Central memory CD8-positive, alpha-beta T cell (primary cell): ENCODE data around the gene KLHL29.

Experiments used
- ATAC-seq: fragments of 150-1000 bp; cut with Tn5 transposase; replicated peaks from 2 replicates; pipeline ENCODE4 v1.10.0; 2022; ENCODE audit warnings: mild to moderate bottlenecking, moderate FRiP score, moderate number of reproducible peaks; ENCODE audit not compliant: poor library complexity, severe bottlenecking; ENCODE audit errors: extremely low read depth
- DNase-seq, 2 donors: peaks; one replicate each; pipeline ENCODE4 v3.0.0; 2021; ENCODE audit warnings: low spot score in 2 of 2
- H3K27ac Mint-ChIP-seq: one replicate; pipeline ENCODE4 v1.8.0; 2022; ENCODE audit warnings: low read depth, mild to moderate bottlenecking, moderate library complexity, mixed read lengths
- H3K27me3 Mint-ChIP-seq: one replicate; pipeline ENCODE4 v1.8.0; 2022; ENCODE audit warnings: mixed read lengths
- H3K36me3 Mint-ChIP-seq: one replicate; pipeline ENCODE4 v1.8.0; 2022; ENCODE audit warnings: mild to moderate bottlenecking, moderate library complexity, mixed read lengths; ENCODE audit not compliant: insufficient read depth
- H3K4me1 Mint-ChIP-seq: one replicate; pipeline ENCODE4 v1.8.0; 2022; ENCODE audit warnings: mixed read lengths
- H3K4me3 Mint-ChIP-seq: one replicate; pipeline ENCODE4 v1.8.0; 2022; ENCODE audit warnings: mild to moderate bottlenecking, moderate library complexity, mixed read lengths
- H3K9me3 Mint-ChIP-seq: one replicate; pipeline ENCODE4 v1.8.0; 2022; ENCODE audit warnings: mixed read lengths

KLHL29 gene

GRCh38 chr2:23599667-23600066 is 214.7 kb downstream of the KLHL29 start:
- Mint-ChIP-seq H3K9me3 (no peaks in the 10 kb centered on the region), H3K27ac (no peak overlapping the region)

DNA sequence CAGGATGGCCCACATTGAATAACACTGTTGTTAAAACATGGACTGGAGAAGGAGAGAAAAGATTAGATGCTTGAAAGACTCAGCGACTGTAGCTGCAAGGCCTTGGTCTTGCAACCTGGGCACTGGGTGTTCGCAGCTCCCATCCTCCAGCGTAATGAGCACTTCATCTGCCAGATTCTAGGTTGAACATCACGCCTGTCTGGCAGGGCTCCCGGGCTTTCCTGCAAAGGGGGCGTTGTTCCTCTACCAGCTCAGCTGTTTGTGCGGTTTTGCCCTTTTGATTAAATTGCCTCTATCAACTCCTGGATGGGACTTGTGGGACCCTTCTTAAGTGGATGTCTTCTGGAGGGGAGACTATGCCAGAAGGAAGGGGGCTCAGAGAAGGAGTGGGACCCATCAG is 215.4 kb downstream of the KLHL29 start:
- Mint-ChIP-seq H3K27ac (no peak overlapping the region), H3K9me3 (no peaks in the 10 kb centered on the region)

More at GRCh38 chr2:23599667-23600066, 214.7 kb downstream of the KLHL29 start:
- no peaks in the 10 kb centered on the region for H3K36me3 Mint-ChIP-seq
- DNase-seq (no peak), ATAC-seq (no peak)
- H3K4me1 Mint-ChIP-seq, result no peaks in the 10 kb centered on the region
- H3K4me3 Mint-ChIP-seq, result no peak overlapping the region
- H3K27me3 Mint-ChIP-seq, result peaks cover 34% of the 10 kb centered on the region

DNA sequence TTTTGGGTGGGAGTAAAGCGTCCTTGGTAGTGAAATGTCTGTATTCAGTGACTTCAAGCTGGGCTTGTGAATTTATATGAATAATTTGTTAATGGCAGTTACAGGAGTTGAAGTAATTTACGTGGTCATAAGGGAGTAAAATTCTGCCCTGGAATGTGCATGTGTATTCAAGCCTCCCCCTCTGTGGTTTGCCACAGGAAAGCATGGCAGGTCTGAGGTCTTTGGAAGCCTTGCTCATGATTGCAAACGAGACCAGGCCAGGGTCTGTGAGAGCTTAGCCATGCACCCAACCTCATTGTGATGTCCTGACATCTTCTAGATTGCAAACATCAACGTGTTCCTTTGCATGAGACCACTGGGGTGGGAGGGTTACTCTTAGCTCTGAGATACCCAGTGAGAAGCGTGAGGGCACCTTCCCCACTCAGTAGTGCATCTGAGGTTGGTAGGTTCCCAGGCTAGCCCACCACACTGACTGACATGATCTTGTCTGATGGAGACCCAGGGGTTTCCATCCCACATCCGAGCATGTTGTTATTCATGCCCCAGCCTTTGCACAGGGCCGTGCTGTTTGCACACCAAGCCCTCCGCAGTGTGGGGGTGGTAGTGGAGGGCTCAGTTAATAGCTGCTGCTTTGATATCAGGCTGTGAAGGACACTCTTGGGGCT is 216.5 kb downstream of the KLHL29 start:
- Mint-ChIP-seq H3K9me3 (peaks cover 8% of the 10 kb centered on the region), H3K27me3 (peaks cover 22% of the 10 kb centered on the region), H3K27ac (no peak overlapping the region), H3K4me3 (no peak overlapping the region), H3K4me1 (no peaks in the 10 kb centered on the region), H3K36me3 (no peaks in the 10 kb centered on the region)
- no peak for DNase-seq
- no peak for ATAC-seq

More for the DNA sequence above, 215.4 kb downstream of the KLHL29 start:
- DNase-seq, result no peak
- Mint-ChIP-seq H3K4me3 (no peak overlapping the region), H3K4me1 (no peaks in the 10 kb centered on the region), H3K36me3 (no peaks in the 10 kb centered on the region), H3K27me3 (peaks cover 28% of the 10 kb centered on the region)
- no peak for ATAC-seq

DNA sequence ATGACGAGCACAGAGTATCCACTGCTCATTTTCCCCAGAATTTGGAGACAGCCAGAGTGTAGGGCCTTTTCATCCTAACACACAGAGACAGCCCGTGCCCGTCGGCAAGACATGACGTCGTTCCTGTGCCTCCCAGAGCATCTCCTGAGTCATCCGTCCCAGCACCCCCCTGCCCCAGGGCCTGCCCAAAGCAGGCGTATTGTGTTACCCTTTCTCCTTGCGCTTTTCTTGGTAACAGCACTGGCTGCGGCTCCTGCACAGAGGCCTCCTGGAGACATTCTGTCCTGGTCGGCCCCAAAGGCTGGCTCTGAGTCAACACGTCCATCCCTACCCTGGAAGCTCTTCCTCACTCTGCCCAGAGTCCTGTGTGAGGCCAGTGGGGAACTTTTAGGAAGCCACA is 217.1 kb downstream of the KLHL29 start:
- peaks cover 22% of the 10 kb centered on the region for H3K27me3 Mint-ChIP-seq
- ATAC-seq (no peak), DNase-seq (no peak)
- no peak overlapping the region for H3K4me3 Mint-ChIP-seq
- no peaks in the 10 kb centered on the region for H3K4me1 Mint-ChIP-seq
- H3K36me3 Mint-ChIP-seq, result no peaks in the 10 kb centered on the region
- peaks cover 9% of the 10 kb centered on the region for H3K9me3 Mint-ChIP-seq
- H3K27ac Mint-ChIP-seq, result no peak overlapping the region

- no peak overlapping the region for H3K4me3 Mint-ChIP-seq
- no peak for DNase-seq
- peaks cover 28% of the 10 kb centered on the region for H3K27me3 Mint-ChIP-seq
- H3K27ac Mint-ChIP-seq, result no peak overlapping the region
- H3K4me1 Mint-ChIP-seq, result no peaks in the 10 kb centered on the region
- H3K36me3 Mint-ChIP-seq, result no peaks in the 10 kb centered on the region
- peaks cover 9% of the 10 kb centered on the region for H3K9me3 Mint-ChIP-seq
- no peak for ATAC-seq
Observed at GRCh38 chr2:23603156-23603555, 218.2 kb downstream of the KLHL29 start.

GRCh38 chr2:23603581-23603980 is 218.6 kb downstream of the KLHL29 start:
- no peak for DNase-seq
- Mint-ChIP-seq H3K9me3 (peaks cover 9% of the 10 kb centered on the region), H3K4me3 (no peak overlapping the region), H3K27me3 (peaks cover 32% of the 10 kb centered on the region), H3K36me3 (no peaks in the 10 kb centered on the region), H3K27ac (no peak overlapping the region), H3K4me1 (no peaks in the 10 kb centered on the region)
- no peak for ATAC-seq

GRCh38 chr2:23604731-23605130 is 219.8 kb downstream of the KLHL29 start:
- DNase-seq (no peak), ATAC-seq (no peak)
- Mint-ChIP-seq H3K9me3 (peaks cover 9% of the 10 kb centered on the region), H3K4me1 (no peaks in the 10 kb centered on the region), H3K36me3 (no peaks in the 10 kb centered on the region), H3K27me3 (peaks cover 43% of the 10 kb centered on the region), H3K4me3 (no peak overlapping the region), H3K27ac (no peak overlapping the region)

DNA sequence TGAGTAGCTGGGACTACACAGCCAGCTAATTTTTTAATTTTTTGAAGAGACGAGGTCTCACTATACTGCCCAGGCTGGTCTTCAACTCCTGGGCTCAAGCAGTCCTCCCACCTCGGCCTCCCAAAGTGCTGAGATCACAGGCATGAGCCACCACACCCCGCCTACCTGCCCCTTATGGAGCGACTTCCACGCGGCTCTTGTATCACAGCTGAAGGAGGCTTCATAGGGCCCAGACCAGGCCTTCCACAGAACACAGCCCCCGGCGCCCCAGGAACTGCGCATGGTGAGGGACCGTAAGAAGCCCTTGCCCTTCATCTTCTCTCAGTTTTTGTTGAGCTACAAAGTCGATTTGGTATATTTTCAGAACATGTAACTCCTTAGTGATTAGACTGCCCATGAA is 220.3 kb downstream of the KLHL29 start:
- ATAC-seq, result no peak
- H3K4me1 Mint-ChIP-seq, result no peaks in the 10 kb centered on the region
- peaks cover 43% of the 10 kb centered on the region for H3K27me3 Mint-ChIP-seq
- no peak for DNase-seq
- no peaks in the 10 kb centered on the region for H3K36me3 Mint-ChIP-seq
- no peak overlapping the region for H3K4me3 Mint-ChIP-seq
- H3K27ac Mint-ChIP-seq, result no peak overlapping the region
- H3K9me3 Mint-ChIP-seq, result peaks cover 9% of the 10 kb centered on the region

- H3K4me1 Mint-ChIP-seq, result no peaks in the 10 kb centered on the region
- H3K9me3 Mint-ChIP-seq, result peaks cover 9% of the 10 kb centered on the region
- H3K4me3 Mint-ChIP-seq, result no peak overlapping the region
- DNase-seq, result no peak
- H3K36me3 Mint-ChIP-seq, result no peaks in the 10 kb centered on the region
- no peak for ATAC-seq
- H3K27ac Mint-ChIP-seq, result no peak overlapping the region
- H3K27me3 Mint-ChIP-seq, result peaks cover 44% of the 10 kb centered on the region
Observed at GRCh38 chr2:23606196-23606595, 221.2 kb downstream of the KLHL29 start.

GRCh38 chr2:23606968-23607367 is 222.0 kb downstream of the KLHL29 start:
- Mint-ChIP-seq H3K36me3 (no peaks in the 10 kb centered on the region), H3K4me3 (no peak overlapping the region), H3K27me3 (peaks cover 44% of the 10 kb centered on the region), H3K9me3 (peaks cover 9% of the 10 kb centered on the region), H3K27ac (no peak overlapping the region), H3K4me1 (no peaks in the 10 kb centered on the region)
- DNase-seq (no peak), ATAC-seq (no peak)

DNA sequence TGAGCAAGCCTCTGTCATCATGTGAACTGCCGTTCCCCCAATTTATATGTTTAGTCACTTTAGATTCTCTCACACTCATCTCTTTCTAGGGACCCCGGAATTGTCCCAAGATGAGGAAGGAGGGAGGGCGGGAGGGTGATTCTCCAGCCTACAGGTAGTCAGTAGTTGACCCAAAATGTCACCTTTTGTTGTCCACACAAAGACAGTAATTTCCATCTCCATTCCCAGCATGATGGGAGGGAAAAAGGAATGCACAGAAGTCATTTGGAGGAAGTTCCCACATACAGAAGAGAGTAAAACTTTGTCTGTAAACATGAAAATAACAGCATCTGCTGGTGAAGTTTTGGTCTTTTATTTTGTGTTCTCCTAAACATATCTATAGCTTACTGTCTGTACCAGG is 222.9 kb downstream of the KLHL29 start:
- no peak for DNase-seq
- H3K36me3 Mint-ChIP-seq, result no peaks in the 10 kb centered on the region
- ATAC-seq, result no peak
- H3K4me1 Mint-ChIP-seq, result no peaks in the 10 kb centered on the region
- no peak overlapping the region for H3K4me3 Mint-ChIP-seq
- peaks cover 9% of the 10 kb centered on the region for H3K9me3 Mint-ChIP-seq
- H3K27me3 Mint-ChIP-seq, result peaks cover 42% of the 10 kb centered on the region
- H3K27ac Mint-ChIP-seq, result no peak overlapping the region

GRCh38 chr2:23609254-23609653 is 224.3 kb downstream of the KLHL29 start:
- Mint-ChIP-seq H3K9me3 (peaks cover 9% of the 10 kb centered on the region), H3K27me3 (peaks cover 42% of the 10 kb centered on the region), H3K27ac (no peak overlapping the region), H3K36me3 (no peaks in the 10 kb centered on the region), H3K4me3 (no peak overlapping the region), H3K4me1 (peaks cover 3% of the 10 kb centered on the region)
- ATAC-seq (no peak), DNase-seq (no peak)

- Mint-ChIP-seq H3K36me3 (no peaks in the 10 kb centered on the region), H3K4me1 (peaks cover 8% of the 10 kb centered on the region), H3K27ac (no peak overlapping the region), H3K27me3 (peaks cover 42% of the 10 kb centered on the region), H3K9me3 (no peaks in the 10 kb centered on the region), H3K4me3 (no peak overlapping the region)
- ATAC-seq (no peak), DNase-seq (no peak)
Observed at GRCh38 chr2:23611839-23612238, 226.9 kb downstream of the KLHL29 start.
